HFFc6 (cell line): ENCODE results near the gene TSGA10. TPM values are rescaled to one million over a fixed set of nuclear protein-coding genes. Genes with fewer than 3 reads are reported as not detected.

Experiments
- DNase-seq: peaks from one replicate; pipeline ENCODE4 v3.0.0-alpha.2; 2018
- H3K27ac Mint-ChIP-seq: 2 replicates; pipeline ENCODE4 v1.8.0; 2020; ENCODE audit warnings: mild to moderate bottlenecking, mixed read lengths
- H3K27me3 Mint-ChIP-seq: 2 replicates; pipeline ENCODE4 v1.8.0; 2021; ENCODE audit warnings: mild to moderate bottlenecking, moderate library complexity, mixed read lengths; ENCODE audit not compliant: insufficient read depth
- H3K36me3 Mint-ChIP-seq: 2 replicates; pipeline ENCODE4 v1.8.0; 2021; ENCODE audit warnings: low read depth, mixed read lengths
- H3K4me1 Mint-ChIP-seq: 2 replicates; pipeline ENCODE4 v1.8.0; 2020; ENCODE audit warnings: low read depth, mixed read lengths
- H3K4me3 Mint-ChIP-seq: 2 replicates; pipeline ENCODE4 v1.8.0; 2020; ENCODE audit warnings: mild to moderate bottlenecking, moderate library complexity, mixed read lengths
- H3K9me3 Mint-ChIP-seq: 2 replicates; pipeline ENCODE4 v1.8.0; 2020; ENCODE audit warnings: mild to moderate bottlenecking, mixed read lengths
- CTCF ChIP-seq: fragments of 200-600 bp; sonication (generic); IDR thresholded peaks from 2 replicates; pipeline ENCODE4 v1.5.0; 2021; ENCODE audit warnings: antibody characterized with exemption, mild to moderate bottlenecking
- total RNA-seq, 6 experiments: library from RNA; stranded (reverse); fragmentation: NEBNext Ultra II Directional; extraction: Animal tissue kit (Norgen Biotek cat#: 25700); gene quantifications; 2 replicates in 1 of 6; 3 replicates in 5 of 6; pipeline ENCODE4 v1.2.3, GENCODE V29; 2021

Gene TSGA10
- total RNA-seq, 6 experiments from 2014 or later, result 0.83 to 2.0 (median 1.3) TPM

GRCh38 chr2:98952966-98953365, 201.8 kb downstream of the TSGA10 start:
- DNase-seq, result no peak
- Mint-ChIP-seq H3K27ac (no peak overlapping the region), H3K9me3 (no peaks in the 10 kb centered on the region), H3K4me1 (no peaks in the 10 kb centered on the region), H3K27me3 (peaks cover 18% of the 10 kb centered on the region), H3K36me3 (no peaks in the 10 kb centered on the region), H3K4me3 (no peak overlapping the region)
- no peak for TF ChIP-seq CTCF

- Mint-ChIP-seq H3K4me1 (no peaks in the 10 kb centered on the region), H3K27ac (no peak overlapping the region), H3K36me3 (no peaks in the 10 kb centered on the region), H3K27me3 (peaks cover 20% of the 10 kb centered on the region), H3K4me3 (no peak overlapping the region), H3K9me3 (no peaks in the 10 kb centered on the region)
- no peak for TF ChIP-seq CTCF
- no peak for DNase-seq
Measured at GRCh38 chr2:98948956-98949739, 205.6 kb downstream of the TSGA10 start.

GRCh38 chr2:98947554-98947953, 207.2 kb downstream of the TSGA10 start:
- no peak for DNase-seq
- H3K27ac Mint-ChIP-seq, result no peak overlapping the region
- no peak overlapping the region for H3K4me3 Mint-ChIP-seq
- no peaks in the 10 kb centered on the region for H3K9me3 Mint-ChIP-seq
- H3K27me3 Mint-ChIP-seq, result peaks cover 20% of the 10 kb centered on the region
- TF ChIP-seq CTCF, result no peak
- no peaks in the 10 kb centered on the region for H3K4me1 Mint-ChIP-seq
- no peaks in the 10 kb centered on the region for H3K36me3 Mint-ChIP-seq

Other genes starting within 250 kb of the TSGA10 start
- gene CRACDL, start 218.7 kb downstream of the TSGA10 start, total RNA-seq, result not detected
- not detected for gene C2orf15, start 13.2 kb downstream of the TSGA10 start, total RNA-seq
- gene LIPT1, start within 50 bp of the TSGA10 start, total RNA-seq, result 1 to 10 TPM; 2.5 to 3.8 (median 3.3) TPM
- gene MITD1, start 26.1 kb upstream of the TSGA10 start, total RNA-seq, result 10 to 100 TPM; 12.5 to 19.5 (median 17.3) TPM
- gene MRPL30, start 26.2 kb upstream of the TSGA10 start, total RNA-seq, result 10 to 100 TPM; 25.6 to 31.8 (median 29.6) TPM
- not detected for gene LYG2, start 100.7 kb upstream of the TSGA10 start, total RNA-seq
- gene LYG1, start 146.3 kb upstream of the TSGA10 start, total RNA-seq, result under 1 TPM in 5 of 6 experiments, not detected in 1; 0.23 to 0.70 (median 0.27) TPM
- gene TXNDC9, start 181.4 kb upstream of the TSGA10 start, total RNA-seq, result 10 to 100 TPM; 40.3 to 47.9 (median 43.9) TPM
- 10 to 100 TPM; 43.9 to 51.1 (median 47.8) TPM for gene EIF5B, start 182.4 kb upstream of the TSGA10 start, total RNA-seq